ENCODE data around the gene SULT1C2.
A peak's percentile ranks its signal among the peaks of the same experiment; 100 is the strongest.
"Not testable (repeated sequence)": the region's sequence is repeated elsewhere in the genome, so short reads cannot be mapped to it uniquely, and the experiment has no call there.

The SULT1C2 gene

DNA sequence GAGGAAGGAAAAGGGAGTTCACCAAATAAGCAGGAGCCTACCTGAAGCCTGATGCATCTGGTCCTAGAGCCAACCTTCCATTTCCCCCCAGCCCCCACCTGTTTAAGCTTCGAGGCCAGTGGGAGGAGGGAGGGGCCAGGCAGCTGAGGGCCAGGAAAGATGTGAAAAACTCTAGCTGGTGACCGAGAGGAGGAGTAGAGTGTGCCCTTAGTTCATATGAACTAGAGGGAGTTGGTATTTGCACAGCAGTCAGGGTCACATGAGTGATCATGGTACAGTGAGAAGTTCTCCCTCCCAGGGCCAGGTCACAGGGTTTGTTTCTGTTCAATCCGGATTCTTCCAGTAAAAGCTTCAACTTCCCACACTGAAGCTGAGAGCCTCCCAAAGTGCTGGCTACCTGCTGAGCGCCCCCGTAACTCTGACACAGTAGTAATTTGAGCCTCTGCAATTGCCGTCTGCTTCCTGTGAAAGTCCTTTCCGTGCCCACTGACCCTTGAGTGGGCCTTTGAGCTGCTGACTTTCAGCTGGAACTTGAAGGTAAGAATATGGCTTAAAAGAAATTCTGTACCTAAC, at the start of gene SULT1C2:
Gene SULT1C2, plus strand, starts transcription at position 362 of the 573 bp plus-strand sequence. CDS start 4,773 bp downstream, outside the sequence.
- DNase-seq (ENCODE audit: low read depth in 2 of 2), result no peak

DNA sequence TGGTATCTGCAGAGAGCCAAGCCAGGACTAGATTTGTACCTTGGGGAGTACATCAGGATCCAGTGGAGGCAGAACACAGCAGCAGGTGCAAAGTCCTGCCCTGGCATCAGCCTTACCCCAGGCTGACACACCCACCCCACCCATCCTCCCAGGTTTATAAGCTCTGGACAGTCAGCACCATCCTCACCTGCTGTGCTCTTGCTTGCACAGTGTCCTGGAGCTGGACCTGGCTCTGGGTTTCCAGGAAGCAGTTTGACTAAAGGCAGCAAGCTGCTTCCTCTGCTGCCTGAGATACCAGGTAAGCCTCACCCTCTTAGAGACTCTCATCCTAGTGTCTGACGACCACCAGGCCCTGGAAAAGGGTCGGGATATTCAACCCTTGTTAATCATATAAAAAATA, 48.9 kb upstream of the SULT1C2 start, which contains the start of gene SULT1C3:
Gene SULT1C3, plus strand, starts transcription at position 183 of the 400 bp plus-strand sequence. CDS start 7,227 bp downstream, outside the sequence.
- DNase-seq (ENCODE audit: low read depth in 2 of 2), result no peak

DNA sequence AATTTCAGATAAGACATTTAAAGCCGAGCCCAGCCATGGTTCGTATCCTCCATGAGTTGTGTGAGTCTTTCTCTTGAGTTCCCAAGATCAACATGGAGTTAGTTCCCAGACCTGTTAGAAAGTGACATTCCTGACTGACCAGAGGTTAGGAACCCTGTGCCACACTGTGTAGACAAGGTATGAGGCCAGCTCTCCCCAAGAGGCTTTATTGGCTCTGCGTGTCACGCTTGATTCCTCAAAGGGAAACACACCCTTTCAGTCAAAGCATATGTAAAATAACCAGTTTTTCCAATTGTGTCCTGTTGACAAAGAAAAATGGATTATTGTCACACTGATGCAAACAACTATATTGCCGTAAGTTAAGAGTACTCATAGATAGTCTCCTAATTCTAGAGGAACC, 47.7 kb upstream of the SULT1C2 start:
- no peak for DNase-seq (ENCODE audit: low read depth in 2 of 2)

DNA sequence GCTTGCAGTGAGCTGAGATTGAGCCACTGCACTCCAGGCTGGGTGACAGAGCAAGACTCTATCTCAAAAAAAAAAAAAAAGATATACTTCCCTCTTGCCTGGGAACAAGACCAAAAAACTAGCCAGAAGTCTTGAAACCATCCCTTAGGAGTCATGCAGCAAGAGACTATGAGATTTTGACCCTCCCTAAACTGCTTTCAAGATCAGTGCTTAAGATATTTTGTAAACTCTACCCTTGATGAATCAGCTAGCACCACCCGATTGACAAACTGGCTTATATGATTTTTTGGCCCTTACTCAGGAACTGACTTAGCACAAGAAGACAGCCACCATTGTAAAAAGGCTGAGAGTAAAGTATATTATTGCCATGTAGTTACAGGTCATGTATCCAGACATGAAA, 45.1 kb upstream of the SULT1C2 start:
- DNase-seq (ENCODE audit: low read depth in 2 of 2), result no peak

DNA sequence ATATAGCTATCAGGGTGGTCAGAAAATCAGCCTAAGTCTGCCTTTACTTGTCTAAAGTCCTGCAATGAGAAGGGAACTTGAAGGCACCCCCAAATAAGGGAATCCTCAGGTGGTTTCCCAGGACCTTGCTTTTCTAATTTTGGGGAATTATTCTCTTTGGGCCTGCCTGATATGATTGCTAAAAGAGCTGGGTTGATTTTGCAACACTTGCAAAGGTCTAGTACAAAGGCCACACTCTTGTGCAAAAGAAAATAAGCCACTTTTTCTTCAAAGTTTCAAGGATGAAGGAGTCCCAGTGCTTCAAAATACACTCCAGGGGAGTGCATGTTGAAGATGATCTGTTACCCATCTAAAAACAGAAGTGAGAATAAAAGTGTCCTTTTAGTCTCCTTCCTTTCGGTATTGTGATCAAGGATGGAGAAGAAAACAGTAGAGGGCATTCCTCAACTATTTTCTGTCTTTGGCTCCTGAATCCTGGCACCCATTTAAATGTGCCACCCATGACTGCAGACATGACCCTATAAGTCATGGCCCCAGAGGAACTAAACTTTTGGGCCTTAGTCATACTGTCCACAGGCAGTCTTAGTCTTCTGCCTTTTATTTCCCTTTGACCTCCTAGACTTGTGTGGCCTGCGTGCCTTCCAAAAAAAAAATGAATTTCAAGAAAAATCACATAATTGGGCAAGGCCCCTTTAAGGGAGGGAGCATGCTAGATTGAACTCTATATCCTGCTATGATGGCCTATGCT, 43.9 kb upstream of the SULT1C2 start:
- DNase-seq (ENCODE audit: low read depth in 2 of 2), result no peak

DNA sequence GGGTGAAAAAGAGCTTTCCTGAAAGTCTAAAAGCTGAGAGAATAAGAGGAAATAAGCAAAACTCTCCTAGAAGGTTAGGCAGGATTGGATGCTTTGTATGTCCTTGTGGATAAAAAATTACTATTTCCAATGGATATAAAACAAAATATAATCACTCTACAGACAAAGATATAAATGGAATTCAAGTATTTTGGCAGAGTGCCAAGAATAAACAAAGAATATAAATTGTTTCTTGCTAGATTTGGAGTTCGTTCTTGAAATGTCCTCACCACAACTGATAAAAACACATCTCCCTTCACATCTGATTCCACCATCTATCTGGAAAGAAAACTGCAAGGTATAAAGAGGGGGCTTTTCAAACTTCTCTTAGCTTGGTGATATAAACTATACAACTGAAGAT, 35.6 kb upstream of the SULT1C2 start:
- no peak for DNase-seq (ENCODE audit: low read depth in 2 of 2)

DNA sequence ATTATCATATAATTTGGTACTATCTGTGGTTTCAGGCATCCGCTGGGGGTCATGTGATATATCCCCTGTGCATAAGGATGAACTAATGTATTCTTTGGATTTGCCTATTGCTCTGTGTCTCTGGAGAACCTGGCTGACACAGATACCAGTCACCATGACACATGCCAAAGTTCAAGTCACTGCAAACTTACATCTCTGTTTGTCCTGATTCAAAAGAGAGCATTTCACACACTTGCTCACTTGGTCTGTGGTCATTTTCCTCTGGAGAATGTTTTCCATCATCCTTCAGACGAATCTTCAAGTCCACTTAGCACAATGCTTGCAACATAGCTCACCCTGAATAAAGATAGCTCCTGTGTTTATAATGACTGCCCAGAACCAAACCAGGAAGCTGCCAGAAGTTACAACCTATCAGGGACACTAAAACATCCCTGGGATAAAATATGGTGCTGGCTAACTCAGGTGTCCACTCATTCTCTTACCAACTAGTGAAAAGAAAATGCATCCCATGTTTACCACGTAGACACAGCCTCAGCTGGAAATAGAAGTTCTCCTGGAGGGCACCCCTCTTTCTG, 30.9 kb upstream of the SULT1C2 start:
- no peak for DNase-seq (ENCODE audit: low read depth in 2 of 2)

DNA sequence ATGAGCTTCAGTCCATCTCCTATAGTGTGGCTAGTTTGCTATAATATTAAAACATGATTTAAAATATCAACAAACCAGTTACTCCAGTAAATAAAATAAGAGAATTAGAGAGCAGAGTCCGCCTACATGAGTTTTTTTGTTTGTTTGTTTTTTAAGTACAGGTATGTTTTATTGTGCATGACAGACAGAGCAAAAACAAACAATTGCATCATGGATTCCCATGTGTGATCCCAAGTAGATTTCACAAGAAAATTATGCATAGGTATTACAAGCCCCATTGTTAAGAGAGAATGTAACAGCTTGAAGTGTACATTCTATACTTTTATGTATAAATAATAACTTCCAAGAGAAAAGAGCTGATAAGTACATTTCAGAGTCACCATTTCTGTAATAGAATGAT, 27.9 kb upstream of the SULT1C2 start:
- DNase-seq (ENCODE audit: low read depth in 2 of 2), result no peak

DNA sequence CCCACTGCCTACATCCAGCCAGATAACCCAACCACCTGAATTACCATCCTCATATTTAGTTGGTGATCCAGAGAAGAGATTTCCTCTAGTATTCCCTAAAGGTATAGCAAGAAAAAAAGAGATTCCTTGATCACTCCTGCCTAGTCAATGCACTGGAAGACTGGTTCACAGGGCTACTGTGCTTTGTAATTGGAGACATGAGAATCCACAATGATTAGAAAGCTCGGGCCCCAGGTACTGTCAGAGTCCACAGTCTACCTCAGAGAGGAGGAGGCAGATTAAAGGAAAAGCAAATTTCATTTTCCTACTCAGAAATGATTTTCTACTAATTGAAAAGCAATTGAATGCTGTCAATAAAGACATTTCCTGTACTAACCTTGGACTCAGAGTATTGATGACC, 26.7 kb upstream of the SULT1C2 start:
- no peak for DNase-seq (ENCODE audit: low read depth in 2 of 2)

DNA sequence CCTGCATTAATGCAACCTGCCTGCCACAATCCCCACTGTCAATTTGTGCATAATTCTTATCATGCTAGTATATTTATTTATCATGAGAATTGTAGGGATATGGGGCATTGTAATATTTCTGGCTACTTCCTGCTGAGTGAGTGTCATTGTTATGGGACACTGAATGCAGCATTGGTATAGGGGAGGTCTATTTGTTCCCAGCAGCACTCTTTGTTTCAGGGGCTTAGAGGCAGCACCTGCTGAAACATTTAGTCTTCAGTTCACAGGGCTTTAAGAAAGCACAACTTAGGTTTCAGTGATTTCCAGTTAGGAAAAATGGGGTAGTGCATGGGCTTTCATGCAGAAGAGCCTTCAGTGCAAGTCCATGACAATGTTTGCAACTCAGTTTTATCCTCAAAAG, 25.3 kb upstream of the SULT1C2 start:
- no peak for DNase-seq (ENCODE audit: low read depth in 2 of 2)

DNA sequence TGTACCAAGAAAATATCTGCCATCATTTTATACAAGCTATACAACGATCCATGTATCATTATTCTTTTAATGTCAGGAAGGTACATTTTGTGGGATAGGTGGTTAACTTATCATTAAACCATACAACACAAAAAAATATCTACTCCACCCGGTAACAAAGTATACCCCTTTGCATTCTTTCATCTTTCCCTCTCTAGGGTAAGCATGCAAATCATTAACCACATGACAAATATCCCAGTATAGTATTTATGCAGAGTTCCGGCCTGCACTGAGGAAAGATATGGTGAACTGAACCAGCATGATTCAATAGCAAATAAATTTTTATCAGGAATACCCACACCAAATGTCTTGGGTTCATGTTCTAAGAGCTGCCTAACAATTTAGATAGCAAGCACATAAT, 22.5 kb upstream of the SULT1C2 start:
- no peak for DNase-seq (ENCODE audit: low read depth in 2 of 2)

DNA sequence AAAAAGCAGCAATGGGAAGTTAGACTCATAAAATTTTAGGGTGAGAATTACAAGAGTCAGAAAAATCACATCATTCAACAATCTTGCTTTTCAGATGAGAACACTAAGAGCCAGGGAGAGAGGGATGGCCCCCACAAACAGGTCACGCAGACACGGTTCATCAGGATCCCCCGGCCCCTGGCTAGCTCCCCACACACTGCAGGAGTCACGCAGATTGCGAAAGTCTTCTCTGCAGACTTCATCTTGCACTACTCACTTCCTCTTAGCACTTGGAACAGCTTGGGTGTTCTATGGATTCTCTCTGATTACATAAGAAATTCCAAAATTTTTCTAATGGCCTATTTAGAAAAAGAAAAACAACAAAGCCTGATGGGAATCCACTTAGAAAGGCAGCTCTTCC, 21.6 kb upstream of the SULT1C2 start:
- peak; percentile 16 to 29 for DNase-seq (ENCODE audit: low read depth in 2 of 2)

DNA sequence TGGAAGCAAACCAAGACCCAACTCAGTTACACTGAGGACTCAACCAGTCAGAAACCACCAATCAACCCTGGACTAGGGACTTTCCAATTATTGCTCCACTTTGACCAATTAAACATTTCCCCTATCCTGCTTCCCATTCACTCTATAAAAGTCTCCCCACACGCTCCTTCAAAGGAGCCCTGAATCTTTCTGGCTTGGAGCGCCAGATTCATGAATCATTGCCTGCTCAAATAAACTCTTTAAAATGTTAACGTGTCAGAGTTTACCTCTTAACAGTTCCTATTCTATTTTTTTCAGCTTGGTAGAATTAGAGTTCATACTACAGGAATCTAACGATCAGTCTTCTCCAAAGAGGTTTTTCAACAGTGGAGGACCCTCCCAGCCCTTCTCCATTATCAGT, 20.7 kb upstream of the SULT1C2 start:
- DNase-seq (ENCODE audit: low read depth in 2 of 2), result peak; percentile 30 to 32

DNA sequence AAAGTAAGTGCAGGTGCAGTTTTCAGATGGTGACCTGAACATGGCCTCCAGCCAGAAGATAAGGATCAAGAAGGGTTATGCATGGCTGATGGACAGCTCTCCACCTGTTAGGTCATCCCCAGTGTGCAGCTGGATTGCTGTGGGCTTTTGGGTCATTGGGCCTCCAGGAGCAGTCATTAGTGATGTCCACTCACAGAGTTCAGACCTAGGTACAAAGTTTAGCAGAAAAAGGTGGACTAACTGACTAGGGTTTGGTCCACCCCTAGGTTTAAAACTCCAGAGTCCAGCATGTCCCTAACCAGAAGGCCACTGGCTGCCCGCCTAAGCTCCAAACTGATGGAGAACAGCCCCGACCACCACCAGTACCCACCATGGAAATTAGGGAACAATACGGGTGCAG, 18.3 kb upstream of the SULT1C2 start:
- DNase-seq (ENCODE audit: low read depth in 2 of 2), result no peak

DNA sequence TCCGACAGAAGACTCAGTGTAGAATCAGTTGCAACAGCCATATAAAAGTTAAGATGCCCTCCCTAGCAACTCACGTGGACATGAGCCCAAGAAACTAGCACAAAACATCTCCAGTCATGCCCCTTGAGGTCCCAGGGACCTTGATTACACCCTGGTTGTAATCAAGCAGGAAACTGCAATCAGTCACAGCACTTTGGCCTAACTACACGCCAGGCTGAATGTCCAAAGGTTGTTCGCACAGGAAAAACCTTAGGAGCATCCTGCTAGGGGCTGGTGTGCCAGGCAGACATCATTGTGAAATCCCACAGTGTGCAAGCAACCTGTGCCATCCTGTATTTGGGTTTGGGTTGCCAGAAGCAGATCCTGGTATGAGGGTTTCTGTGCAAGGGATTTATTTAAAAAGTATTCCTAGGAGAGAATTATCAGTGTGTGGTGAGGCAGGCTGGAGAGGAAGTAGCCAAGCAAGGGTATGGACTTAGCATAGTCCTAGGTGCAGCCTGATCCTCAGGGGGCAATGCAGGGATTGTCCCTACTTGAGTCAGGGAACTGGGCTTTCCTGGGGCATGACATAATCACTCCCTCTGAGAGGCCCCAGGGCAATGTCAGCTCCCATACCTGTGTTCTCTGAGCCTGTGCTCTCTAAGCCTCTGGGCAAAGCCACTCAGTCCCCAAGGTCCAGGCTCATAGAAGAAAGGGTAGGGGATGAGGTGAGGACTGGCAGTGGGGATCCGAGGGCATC, 17.8 kb upstream of the SULT1C2 start:
- no peak for DNase-seq (ENCODE audit: low read depth in 2 of 2)

DNA sequence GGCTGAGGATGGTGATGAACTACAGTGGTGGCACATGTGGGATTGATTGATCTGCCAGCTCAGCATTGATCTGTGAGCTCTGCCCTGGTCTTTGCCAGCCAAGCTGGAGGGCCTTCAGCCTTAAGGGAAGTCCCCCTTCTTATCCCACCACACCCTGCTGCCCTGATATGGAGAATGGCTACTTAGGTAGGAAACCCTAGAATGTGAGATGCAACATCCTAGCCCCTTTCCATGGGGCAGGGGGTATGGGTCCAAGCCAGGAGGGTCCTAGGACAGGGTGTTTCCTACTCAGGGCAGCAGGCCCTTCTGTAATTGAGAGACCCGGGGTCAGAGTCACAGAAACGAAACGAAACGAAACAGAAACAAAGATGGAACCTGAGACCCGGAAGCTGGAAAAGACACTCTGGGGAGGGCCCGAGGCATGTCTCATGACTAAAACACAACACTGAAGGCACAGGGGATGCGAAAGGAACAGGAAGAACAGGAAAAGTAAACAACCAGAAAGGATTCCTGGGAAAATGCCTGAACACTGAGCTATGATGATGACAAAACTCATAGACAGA, 16.9 kb upstream of the SULT1C2 start:
- DNase-seq (ENCODE audit: low read depth in 2 of 2), result no peak

DNA sequence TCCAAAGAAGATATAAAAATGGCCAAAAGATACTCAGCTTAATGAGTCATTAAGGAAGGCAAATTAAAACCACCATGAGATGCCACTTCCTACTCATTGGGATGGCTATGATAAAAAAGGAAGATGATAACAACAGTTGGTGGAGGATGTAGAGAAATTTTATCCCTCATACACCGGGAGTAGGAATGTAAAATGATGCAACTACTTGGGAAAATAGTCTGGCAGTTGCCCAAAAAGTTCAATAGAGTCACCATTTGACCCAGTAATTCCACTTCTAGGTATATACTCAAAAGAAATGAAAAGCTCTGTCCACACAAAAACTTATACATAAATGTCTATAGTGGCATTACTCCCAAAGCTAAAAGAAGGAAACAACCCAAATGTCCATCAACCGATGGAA, 10.1 kb upstream of the SULT1C2 start:
- DNase-seq (ENCODE audit: low read depth in 2 of 2), result peak; percentile 7 to 20

DNA sequence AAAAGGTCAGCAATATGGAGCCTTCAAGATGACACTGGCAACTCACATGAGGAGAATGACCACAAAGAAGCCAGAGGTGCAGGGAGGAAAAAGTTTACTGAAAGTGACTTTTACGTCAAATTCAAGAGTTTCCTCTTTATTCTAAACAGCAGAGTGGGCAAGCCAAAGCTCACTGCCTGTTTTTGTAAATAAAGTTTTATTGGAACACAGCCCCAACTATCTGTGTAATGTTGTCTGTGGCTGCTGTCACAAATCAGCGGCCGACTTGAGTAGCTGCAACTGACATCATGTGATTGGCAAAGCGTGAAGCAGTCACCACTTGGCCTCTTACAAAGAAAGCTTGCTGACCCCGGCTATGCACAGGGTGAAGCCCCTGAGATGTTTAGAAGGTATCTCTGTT, 9.2 kb upstream of the SULT1C2 start:
- no peak for DNase-seq (ENCODE audit: low read depth in 2 of 2)

DNA sequence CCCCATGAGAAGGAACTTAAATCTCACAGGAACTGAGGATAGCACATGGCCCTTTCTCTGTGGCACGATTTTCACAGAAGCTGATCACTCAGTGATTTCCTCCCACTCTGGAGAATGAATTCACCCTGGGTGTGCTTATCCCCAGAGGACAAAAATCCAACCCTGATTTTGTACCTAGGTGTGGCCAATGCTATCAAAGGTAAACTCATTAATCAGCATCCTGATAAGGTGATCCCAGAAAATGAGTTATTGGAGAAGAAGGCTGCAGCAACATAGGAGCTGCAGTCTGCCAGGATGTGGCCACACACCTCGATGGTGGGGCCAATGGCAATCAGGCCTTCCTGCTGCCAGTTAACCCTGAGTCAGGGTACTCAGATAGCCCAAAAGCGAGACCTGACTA, 8.2 kb upstream of the SULT1C2 start:
- DNase-seq (ENCODE audit: low read depth in 2 of 2), result no peak

DNA sequence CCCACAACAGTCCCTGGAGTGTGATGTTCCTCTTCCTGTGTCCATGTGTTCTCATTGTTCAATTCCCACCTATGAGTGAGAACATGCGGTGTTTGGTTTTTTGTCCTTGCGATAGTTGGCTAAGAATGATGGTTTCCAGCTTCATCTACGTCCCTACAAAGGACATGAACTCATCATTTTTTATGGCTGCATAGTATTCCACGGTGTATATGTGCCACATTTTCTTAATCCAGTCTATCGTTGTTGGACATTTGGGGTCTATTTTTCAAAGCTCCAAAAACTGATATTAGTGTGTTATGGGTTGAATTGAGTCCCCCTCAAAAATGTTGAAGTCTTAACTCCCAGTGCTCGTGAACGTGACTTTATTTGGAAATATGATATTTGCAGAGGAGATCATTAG, 4.1 kb upstream of the SULT1C2 start:
- not testable (repeated sequence) for DNase-seq (ENCODE audit: low read depth in 2 of 2)

DNA sequence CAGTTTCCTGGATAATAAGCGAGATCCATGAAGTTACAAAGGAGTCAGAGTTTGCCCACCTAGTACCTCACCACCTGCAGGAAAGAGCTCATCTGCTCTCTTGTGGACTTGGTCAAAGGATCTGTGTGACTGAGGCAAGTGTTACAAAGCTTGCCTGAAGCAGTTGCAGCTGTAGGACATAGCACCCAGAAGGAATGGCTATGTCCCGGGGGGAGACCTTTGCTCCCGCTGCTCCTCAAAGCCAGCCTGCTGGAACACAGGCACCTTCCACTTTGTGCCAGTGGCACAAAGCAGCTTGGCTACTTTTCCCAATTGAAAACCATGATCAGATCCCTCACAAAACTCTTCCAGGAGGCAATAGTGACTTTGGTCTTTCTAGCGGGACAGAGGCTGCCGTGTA, 3.1 kb upstream of the SULT1C2 start:
- no peak for DNase-seq (ENCODE audit: low read depth in 2 of 2)

DNA sequence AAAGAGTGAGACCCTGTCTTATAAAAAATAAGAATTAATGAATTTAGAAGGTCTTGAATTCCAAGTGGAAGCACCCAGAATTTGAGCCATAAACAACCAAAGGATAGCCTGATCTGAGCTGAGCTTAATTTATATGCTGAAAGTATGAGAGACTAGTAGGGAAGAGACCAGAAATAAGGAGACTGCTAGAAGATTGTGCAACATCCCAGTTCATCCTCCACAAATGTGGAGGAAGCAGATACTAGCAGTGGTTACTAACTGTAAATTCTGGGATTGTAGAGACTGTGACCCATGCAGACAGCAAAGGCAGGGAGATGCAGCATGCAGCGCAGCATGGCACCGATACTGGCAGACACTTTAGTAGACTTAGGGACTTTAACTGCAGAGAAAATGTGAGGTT, 1.5 kb upstream of the SULT1C2 start:
- no peak for DNase-seq (ENCODE audit: low read depth in 2 of 2)

All from fibroblast of skin of left quadriceps (primary cell).